ENCODE data around the gene ISM1. TPM values are rescaled to one million over a fixed set of nuclear protein-coding genes. Genes with fewer than 3 reads are reported as not detected.

ISM1 gene
- total and polyA plus RNA-seq, 2 donors (not counting 3 experiments of a cell fraction or from before 2014, with no cell fraction given): not detected

- Histone ChIP-seq H4K20me1 (replicated peaks; ENCODE audit: control insufficient read depth, extremely low read depth, insufficient read depth, low read length) (no peaks in the 10 kb centered on the region), H3K4me1 (ENCODE audit: control insufficient read depth, extremely low read depth, insufficient read depth, low read length) (peaks cover 18% of the 10 kb centered on the region), H2AFZ (ENCODE audit: low read depth, low read length) (no peak overlapping the region), H3K27ac (ENCODE audit: insufficient read depth, low read depth, low read length) (no peak overlapping the region), H3K9ac (replicated peaks; ENCODE audit: extremely low read depth, insufficient read depth, low read length) (no peak overlapping the region), H3K79me2 (ENCODE audit: control insufficient read depth, insufficient read depth, low read length) (no peaks in the 10 kb centered on the region), H3K9me1 (replicated peaks; ENCODE audit: control insufficient read depth, extremely low read depth, insufficient read depth, low read length) (no peaks in the 10 kb centered on the region), H3K4me3 (replicated peaks in 1 of 3; ENCODE audit: insufficient read depth in 1 of 3, low read depth in 1 of 3, low read length in 3 of 3) (no peak overlapping the region), H3K9me3 (replicated peaks; ENCODE audit: control insufficient read depth, insufficient read depth, low read length) (no peaks in the 10 kb centered on the region), H3K36me3 (ENCODE audit: control insufficient read depth in 2 of 2, extremely low read depth in 1 of 2, insufficient read depth in 2 of 2, low read length in 2 of 2) (no peaks in the 10 kb centered on the region), H3K4me2 (ENCODE audit: insufficient read depth, low read length) (no peak overlapping the region), H3K27me3 (ENCODE audit: control insufficient read depth in 2 of 2, insufficient read depth in 2 of 2, low read length in 2 of 2) (peaks cover 0 to 4% of the 10 kb centered on the region in 2 experiments)
- FAIRE-seq (no peak), DNase-seq (ENCODE audit: low read depth, low spot score) (no peak)
- dilution Hi-C loops (cut with MboI; ENCODE audit: extremely low pct_ligation_motif_present, low sequenced_read_pairs) (no loop called here), intact Hi-C loops (cut with micrococcal nuclease) (loop anchor here (2.0 kb wide), 2 partner anchors 49 to 345 kb away; partner anchors contain the start of gene ISM1)
- TF ChIP-seq MYC (IDR thresholded peaks at IDR 0.05; ENCODE audit: low read depth, low read length) (no peak), JUN (IDR thresholded peaks at IDR 0.05; ENCODE audit: borderline replicate concordance, insufficient read depth, insufficient read length, low read depth) (no peak), FOS (IDR thresholded peaks at IDR 0.05; ENCODE audit: borderline replicate concordance, insufficient read depth, low read length) (no peak), POLR2AphosphoS5 (IDR thresholded peaks at IDR 0.05; ENCODE audit: insufficient read depth, low read depth, low read length) (no peak), MAX (IDR thresholded peaks at IDR 0.05; ENCODE audit: insufficient read depth, insufficient read length) (no peak), POLR2A (IDR thresholded peaks at IDR 0.05; ENCODE audit: low read depth, low read length) (no peak), GATA2 (IDR thresholded peaks at IDR 0.05; ENCODE audit: insufficient read depth, insufficient read length, low read depth, low read length) (no peak), EZH2 (IDR thresholded peaks at IDR 0.05; ENCODE audit: borderline replicate concordance, low read depth, low read length, severe bottlenecking) (no peak), CTCF (IDR thresholded peaks at IDR 0.05; ENCODE audit: extremely low read depth in 1 of 2, insufficient read depth in 1 of 2, low read depth in 1 of 2, low read length in 2 of 2) (no peak)
- ChIA-PET CTCF (interaction anchor here (2.8 kb wide), 1 partner anchor 9 kb away, joined by 23 read pairs; no protein-coding TSS in a partner anchor), POLR2A (no interaction called here)
- BruUV-seq (replicated peaks): no TSS peak
Measured at GRCh38 chr20:13270211-13270610, 49.1 kb downstream of the ISM1 start.

Measured in endothelial cell of umbilical vein (primary cell).